ENCODE results near the gene NARF. TPM values are rescaled to one million over a fixed set of nuclear protein-coding genes. Genes with fewer than 3 reads are reported as not detected.
"Not testable (repeated sequence)": the region's sequence is repeated elsewhere in the genome, so short reads cannot be mapped to it uniquely, and the experiment has no call there.

The NARF gene
- total RNA-seq, 1 experiment from 2014 or later, result 39.4 TPM

GRCh38 chr17:82531431-82531881 is 72.9 kb downstream of the NARF start:
- intact Hi-C loops (cut with micrococcal nuclease; ENCODE audit: unreplicated experiment), result no loop called here
- Mint-ChIP-seq H3K4me1 (ENCODE audit: low read depth, unreplicated experiment) (peaks cover 59% of the 10 kb centered on the region), H3K27me3 (ENCODE audit: unreplicated experiment) (no peaks in the 10 kb centered on the region), H3K36me3 (ENCODE audit: insufficient read depth, unreplicated experiment) (peaks cover 19% of the 10 kb centered on the region), H3K27ac (ENCODE audit: unreplicated experiment) (peak overlapping the region; percentile 47), H3K9me3 (ENCODE audit: low read depth, unreplicated experiment) (no peaks in the 10 kb centered on the region), H3K4me3 (ENCODE audit: low read depth, unreplicated experiment) (peak overlapping the region; percentile 44)
- no peak for TF ChIP-seq CTCF (IDR thresholded peaks at IDR 0.05; ENCODE audit: unreplicated experiment)
- no TSS peak for BruUV-seq (replicated peaks)
- DNase-seq, result no peak
- CTCF ChIA-PET, result interaction anchor here (0.9 kb wide), 1 partner anchor 13 kb away, joined by 3 read pairs; no protein-coding TSS in a partner anchor

- Mint-ChIP-seq H3K9me3 (ENCODE audit: low read depth, unreplicated experiment) (no peaks in the 10 kb centered on the region), H3K4me1 (ENCODE audit: low read depth, unreplicated experiment) (peaks cover 55% of the 10 kb centered on the region), H3K4me3 (ENCODE audit: low read depth, unreplicated experiment) (no peak overlapping the region), H3K27me3 (ENCODE audit: unreplicated experiment) (no peaks in the 10 kb centered on the region), H3K36me3 (ENCODE audit: insufficient read depth, unreplicated experiment) (peaks cover 17% of the 10 kb centered on the region), H3K27ac (ENCODE audit: unreplicated experiment) (no peak overlapping the region)
- no TSS peak for BruUV-seq (replicated peaks)
- CTCF ChIA-PET, result no interaction called here
- no peak for DNase-seq
- intact Hi-C loops (cut with micrococcal nuclease; ENCODE audit: unreplicated experiment), result no loop called here
- no peak for TF ChIP-seq CTCF (IDR thresholded peaks at IDR 0.05; ENCODE audit: unreplicated experiment)
These were observed 75.9 kb downstream of the NARF start for GRCh38 chr17:82534401-82534812.

- peak overlapping the region; percentile 43 for H3K4me3 Mint-ChIP-seq (ENCODE audit: low read depth, unreplicated experiment)
- no peaks in the 10 kb centered on the region for H3K27me3 Mint-ChIP-seq (ENCODE audit: unreplicated experiment)
- intact Hi-C loops (cut with micrococcal nuclease; ENCODE audit: unreplicated experiment), result no loop called here
- no TSS peak for BruUV-seq (replicated peaks)
- no peak for TF ChIP-seq CTCF (IDR thresholded peaks at IDR 0.05; ENCODE audit: unreplicated experiment)
- no peak for DNase-seq
- peak overlapping the region; percentile 71 for H3K27ac Mint-ChIP-seq (ENCODE audit: unreplicated experiment)
- peaks cover 51% of the 10 kb centered on the region for H3K4me1 Mint-ChIP-seq (ENCODE audit: low read depth, unreplicated experiment)
- CTCF ChIA-PET, result interaction anchor here (0.8 to 1.3 kb wide), 7 partner anchors 12 to 203 kb away, joined by 3 to 9 read pairs (median 4); partner anchors contain the start of gene SECTM1
- no peaks in the 10 kb centered on the region for H3K9me3 Mint-ChIP-seq (ENCODE audit: low read depth, unreplicated experiment)
- peaks cover 18% of the 10 kb centered on the region for H3K36me3 Mint-ChIP-seq (ENCODE audit: insufficient read depth, unreplicated experiment)
These were observed 78.1 kb downstream of the NARF start for GRCh38 chr17:82536512-82537201.

- Mint-ChIP-seq H3K36me3 (ENCODE audit: insufficient read depth, unreplicated experiment) (peaks cover 18% of the 10 kb centered on the region), H3K4me1 (ENCODE audit: low read depth, unreplicated experiment) (peaks cover 50% of the 10 kb centered on the region)
- DNase-seq; H3K27ac Mint-ChIP-seq (ENCODE audit: unreplicated experiment); H3K27me3 Mint-ChIP-seq (ENCODE audit: unreplicated experiment); H3K9me3 Mint-ChIP-seq (ENCODE audit: low read depth, unreplicated experiment); intact Hi-C loops (cut with micrococcal nuclease; ENCODE audit: unreplicated experiment); H3K4me3 Mint-ChIP-seq (ENCODE audit: low read depth, unreplicated experiment); BruUV-seq (replicated peaks): not testable (repeated sequence)
- CTCF ChIA-PET, result interaction anchor here (1.1 to 1.3 kb wide), 2 partner anchors 12 to 18 kb away, joined by 3 read pairs; no protein-coding TSS in a partner anchor
These were observed 78.7 kb downstream of the NARF start for GRCh38 chr17:82537228-82537627.

GRCh38 chr17:82539076-82539475 is 80.5 kb downstream of the NARF start:
- H3K36me3 Mint-ChIP-seq (ENCODE audit: insufficient read depth, unreplicated experiment), result peaks cover 18% of the 10 kb centered on the region
- H3K4me3 Mint-ChIP-seq (ENCODE audit: low read depth, unreplicated experiment); H3K27me3 Mint-ChIP-seq (ENCODE audit: unreplicated experiment); H3K9me3 Mint-ChIP-seq (ENCODE audit: low read depth, unreplicated experiment); H3K27ac Mint-ChIP-seq (ENCODE audit: unreplicated experiment); intact Hi-C loops (cut with micrococcal nuclease; ENCODE audit: unreplicated experiment); DNase-seq; BruUV-seq (replicated peaks): not testable (repeated sequence)
- CTCF ChIA-PET, result interaction anchor here (0.7 kb wide), 1 partner anchor 59 kb away, joined by 3 read pairs; no protein-coding TSS in a partner anchor
- H3K4me1 Mint-ChIP-seq (ENCODE audit: low read depth, unreplicated experiment), result peaks cover 45% of the 10 kb centered on the region

Other genes starting within 250 kb of the NARF start
- 69.9 and 76.8 TPM in 2 replicates for gene CCDC57, start 245.9 kb upstream of the NARF start, total RNA-seq (2022)
- gene SLC16A3, start 229.7 kb upstream of the NARF start, total RNA-seq (2022), result 44.7 and 47.2 TPM in 2 replicates
- gene CSNK1D, start 185.0 kb upstream of the NARF start, total RNA-seq (2022), result 157 and 160 TPM in 2 replicates
- gene CD7, start 141.1 kb upstream of the NARF start, total RNA-seq (2022), result 0.34 TPM in 1 of 2 replicates, not detected in the other
- 10.4 and 13.4 TPM in 2 replicates for gene SECTM1, start 125.0 kb upstream of the NARF start, total RNA-seq (2022)
- gene TEX19, start 99.5 kb upstream of the NARF start, total RNA-seq (2022), result not detected in 2 replicates
- not detected in 2 replicates for gene UTS2R, start 87.0 kb upstream of the NARF start, total RNA-seq (2022)
- gene HEXD, start 40.4 kb upstream of the NARF start, total RNA-seq (2022), result 30.7 and 36.0 TPM in 2 replicates
- 29.0 and 38.0 TPM in 2 replicates for gene OGFOD3, start 40.2 kb upstream of the NARF start, total RNA-seq (2022)
- 78.1 and 80.3 TPM in 2 replicates for gene CYBC1, start 8.0 kb upstream of the NARF start, total RNA-seq (2022)
- gene FOXK2, start 61.0 kb downstream of the NARF start, total RNA-seq (2022), result 96.2 TPM in 2 replicates
- gene WDR45B, start 189.7 kb downstream of the NARF start, total RNA-seq (2022), result 106 and 108 TPM in 2 replicates
- 20.5 and 21.9 TPM in 2 replicates for gene RAB40B, start 240.0 kb downstream of the NARF start, total RNA-seq (2022)